ENCODE measurements around the gene KRT36.

Gene KRT36

GRCh38 chr17:41528959-41529353 is 39.2 kb upstream of the KRT36 start:
- H3K27me3 Mint-ChIP-seq = peaks cover 86% of the 10 kb centered on the region
- peaks cover 25% of the 10 kb centered on the region for H3K4me1 Mint-ChIP-seq (ENCODE audit: low read depth)
- H3K4me3 Mint-ChIP-seq = no peak overlapping the region
- H3K27ac Mint-ChIP-seq = no peak overlapping the region
- no peaks in the 10 kb centered on the region for H3K9me3 Mint-ChIP-seq
- intact Hi-C loops (cut with micrococcal nuclease) = no loop called here
- no peaks in the 10 kb centered on the region for H3K36me3 Mint-ChIP-seq (ENCODE audit: low read depth)

GRCh38 chr17:41527063-41528023 is 37.6 kb upstream of the KRT36 start:
- H3K27me3 Mint-ChIP-seq = peaks cover 82% of the 10 kb centered on the region
- H3K9me3 Mint-ChIP-seq = no peaks in the 10 kb centered on the region
- H3K36me3 Mint-ChIP-seq (ENCODE audit: low read depth) = no peaks in the 10 kb centered on the region
- intact Hi-C loops (cut with micrococcal nuclease) = no loop called here
- no peak overlapping the region for H3K27ac Mint-ChIP-seq
- no peak overlapping the region for H3K4me3 Mint-ChIP-seq
- peaks cover 25% of the 10 kb centered on the region for H3K4me1 Mint-ChIP-seq (ENCODE audit: low read depth)

- intact Hi-C loops (cut with micrococcal nuclease) = no loop called here
- Mint-ChIP-seq H3K27ac (no peak overlapping the region), H3K9me3 (no peaks in the 10 kb centered on the region), H3K27me3 (peaks cover 61% of the 10 kb centered on the region), H3K4me3 (no peak overlapping the region), H3K36me3 (ENCODE audit: low read depth) (no peaks in the 10 kb centered on the region), H3K4me1 (ENCODE audit: low read depth) (peaks cover 29% of the 10 kb centered on the region)
Observed at GRCh38 chr17:41524261-41524660, 34.6 kb upstream of the KRT36 start.

- intact Hi-C loops (cut with micrococcal nuclease) = no loop called here
- Mint-ChIP-seq H3K4me3 (no peak overlapping the region), H3K9me3 (no peaks in the 10 kb centered on the region), H3K4me1 (ENCODE audit: low read depth) (peaks cover 25% of the 10 kb centered on the region), H3K27me3 (peaks cover 61% of the 10 kb centered on the region), H3K36me3 (ENCODE audit: low read depth) (no peaks in the 10 kb centered on the region), H3K27ac (no peak overlapping the region)
Observed at GRCh38 chr17:41523787-41524186, 34.1 kb upstream of the KRT36 start.

- intact Hi-C loops (cut with micrococcal nuclease) = no loop called here
- Mint-ChIP-seq H3K27me3 (peaks cover 60% of the 10 kb centered on the region), H3K9me3 (no peaks in the 10 kb centered on the region), H3K4me3 (no peak overlapping the region), H3K36me3 (ENCODE audit: low read depth) (no peaks in the 10 kb centered on the region), H3K27ac (no peak overlapping the region), H3K4me1 (ENCODE audit: low read depth) (peaks cover 20% of the 10 kb centered on the region)
Observed at GRCh38 chr17:41523225-41523593, 33.5 kb upstream of the KRT36 start.

- H3K4me3 Mint-ChIP-seq = no peak overlapping the region
- peaks cover 58% of the 10 kb centered on the region for H3K27me3 Mint-ChIP-seq
- H3K9me3 Mint-ChIP-seq = no peaks in the 10 kb centered on the region
- no peaks in the 10 kb centered on the region for H3K36me3 Mint-ChIP-seq (ENCODE audit: low read depth)
- no peak overlapping the region for H3K27ac Mint-ChIP-seq
- intact Hi-C loops (cut with micrococcal nuclease) = no loop called here
- H3K4me1 Mint-ChIP-seq (ENCODE audit: low read depth) = peaks cover 14% of the 10 kb centered on the region
Observed at GRCh38 chr17:41522301-41523224, 32.9 kb upstream of the KRT36 start.

- no peak overlapping the region for H3K4me3 Mint-ChIP-seq
- H3K27me3 Mint-ChIP-seq = peaks cover 54% of the 10 kb centered on the region
- H3K27ac Mint-ChIP-seq = no peak overlapping the region
- intact Hi-C loops (cut with micrococcal nuclease) = no loop called here
- H3K36me3 Mint-ChIP-seq (ENCODE audit: low read depth) = no peaks in the 10 kb centered on the region
- peaks cover 9% of the 10 kb centered on the region for H3K4me1 Mint-ChIP-seq (ENCODE audit: low read depth)
- no peaks in the 10 kb centered on the region for H3K9me3 Mint-ChIP-seq
Observed at GRCh38 chr17:41521574-41522261, 32.0 kb upstream of the KRT36 start.

GRCh38 chr17:41520821-41521521 is 31.3 kb upstream of the KRT36 start:
- intact Hi-C loops (cut with micrococcal nuclease) = no loop called here
- peaks cover 53% of the 10 kb centered on the region for H3K27me3 Mint-ChIP-seq

GRCh38 chr17:41519501-41520224 is 30.0 kb upstream of the KRT36 start:
- no peaks in the 10 kb centered on the region for H3K36me3 Mint-ChIP-seq (ENCODE audit: low read depth)
- intact Hi-C loops (cut with micrococcal nuclease) = no loop called here
- H3K4me3 Mint-ChIP-seq = no peak overlapping the region

More at GRCh38 chr17:41520821-41521521, 31.3 kb upstream of the KRT36 start:
- H3K9me3 Mint-ChIP-seq = no peaks in the 10 kb centered on the region
- H3K27ac Mint-ChIP-seq = no peak overlapping the region
- H3K4me1 Mint-ChIP-seq (ENCODE audit: low read depth) = peaks cover 9% of the 10 kb centered on the region
- H3K36me3 Mint-ChIP-seq (ENCODE audit: low read depth) = no peaks in the 10 kb centered on the region
- H3K4me3 Mint-ChIP-seq = no peak overlapping the region

GRCh38 chr17:41518789-41519449 is 29.2 kb upstream of the KRT36 start, which contains the start of gene KRT15:
TSS of gene KRT15 (minus strand) at chr17:41518890. CDS start at chr17:41518827, 63 bp downstream.
- peaks cover 9% of the 10 kb centered on the region for H3K4me1 Mint-ChIP-seq (ENCODE audit: low read depth)
- intact Hi-C loops (cut with micrococcal nuclease) = no loop called here
- no peak within 1 kb of the TSS for H3K4me3 Mint-ChIP-seq
- no peak within 1 kb of the TSS for H3K27ac Mint-ChIP-seq
- no peaks in the 10 kb centered on the region for H3K36me3 Mint-ChIP-seq (ENCODE audit: low read depth)
- H3K9me3 Mint-ChIP-seq = no peaks in the 10 kb centered on the region
- H3K27me3 Mint-ChIP-seq = peaks cover 47% of the 10 kb centered on the region

More at GRCh38 chr17:41519501-41520224, 30.0 kb upstream of the KRT36 start:
- Mint-ChIP-seq H3K9me3 (no peaks in the 10 kb centered on the region), H3K4me1 (ENCODE audit: low read depth) (peaks cover 9% of the 10 kb centered on the region), H3K27me3 (peaks cover 50% of the 10 kb centered on the region), H3K27ac (no peak overlapping the region)

- Mint-ChIP-seq H3K9me3 (no peaks in the 10 kb centered on the region), H3K4me1 (ENCODE audit: low read depth) (peaks cover 16% of the 10 kb centered on the region), H3K27ac (no peak overlapping the region), H3K27me3 (peaks cover 42% of the 10 kb centered on the region), H3K36me3 (ENCODE audit: low read depth) (no peaks in the 10 kb centered on the region), H3K4me3 (no peak overlapping the region)
- intact Hi-C loops (cut with micrococcal nuclease) = no loop called here
Observed at GRCh38 chr17:41518031-41518430, 28.3 kb upstream of the KRT36 start.

GRCh38 chr17:41516830-41517283 is 27.1 kb upstream of the KRT36 start:
- Mint-ChIP-seq H3K4me3 (no peak overlapping the region), H3K9me3 (no peaks in the 10 kb centered on the region), H3K36me3 (ENCODE audit: low read depth) (no peaks in the 10 kb centered on the region), H3K27me3 (peaks cover 42% of the 10 kb centered on the region), H3K4me1 (ENCODE audit: low read depth) (peaks cover 24% of the 10 kb centered on the region), H3K27ac (no peak overlapping the region)
- intact Hi-C loops (cut with micrococcal nuclease) = no loop called here

Data from dendritic cell treated with granulocyte-macrophage colony-stimulating factor and Interleukin-4, amounts not matched to agents 40 ng/mL and 50 ng/mL, for 4 days (primary cell).